Fibroblast of gingiva (primary cell): ENCODE data around the gene ARIH2.
A peak's percentile ranks its signal among the peaks of the same experiment; 100 is the strongest.

Experiments
- DNase-seq: peaks from one replicate; pipeline ENCODE4 v3.0.0-alpha.2; 2011; ENCODE audit warnings: low read depth

The ARIH2 gene

DNA sequence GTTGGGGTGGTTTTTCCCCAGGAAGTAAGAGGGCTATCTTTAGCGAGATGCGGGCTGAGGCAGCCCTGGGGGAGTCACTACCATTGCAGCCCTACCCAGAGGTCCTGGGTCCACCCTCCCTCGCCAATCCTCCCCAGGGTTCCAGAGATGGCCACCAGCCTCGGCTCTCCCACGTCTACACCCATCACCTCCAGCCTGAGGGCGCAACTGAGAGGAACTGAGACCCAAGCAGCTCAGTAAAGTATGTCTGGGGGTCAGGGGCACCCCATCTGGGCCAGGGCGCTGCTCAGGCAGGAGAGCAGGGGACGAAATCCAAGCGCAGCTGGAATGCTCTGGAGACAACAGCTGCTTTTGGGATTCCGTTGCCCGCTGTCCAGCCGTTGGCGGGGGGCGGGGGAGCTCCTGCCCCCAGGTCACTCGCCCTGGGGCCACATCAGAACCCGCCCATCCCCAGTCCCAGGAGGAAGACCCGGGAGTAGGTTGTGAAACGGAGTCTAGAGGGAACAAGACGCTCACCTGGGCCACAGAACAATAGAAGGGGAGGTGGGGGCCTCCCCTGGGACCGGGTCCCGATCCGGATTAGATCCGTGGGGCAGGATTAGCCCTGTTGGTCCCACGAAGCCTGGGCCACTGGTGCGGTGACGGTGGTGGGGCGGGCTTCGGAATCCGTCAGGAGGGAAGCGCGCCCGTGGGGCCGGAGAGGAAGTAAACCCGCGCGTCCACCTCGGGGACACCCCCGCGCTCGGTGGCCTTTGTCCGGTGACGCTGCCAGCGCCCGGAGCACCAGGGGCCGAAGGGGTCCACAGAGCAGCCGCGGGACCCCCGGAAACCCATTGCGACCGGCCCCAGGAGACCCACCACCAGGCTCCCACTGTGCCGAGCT, 101.9 kb downstream of the ARIH2 start:
- DNase-seq, result no peak

DNA sequence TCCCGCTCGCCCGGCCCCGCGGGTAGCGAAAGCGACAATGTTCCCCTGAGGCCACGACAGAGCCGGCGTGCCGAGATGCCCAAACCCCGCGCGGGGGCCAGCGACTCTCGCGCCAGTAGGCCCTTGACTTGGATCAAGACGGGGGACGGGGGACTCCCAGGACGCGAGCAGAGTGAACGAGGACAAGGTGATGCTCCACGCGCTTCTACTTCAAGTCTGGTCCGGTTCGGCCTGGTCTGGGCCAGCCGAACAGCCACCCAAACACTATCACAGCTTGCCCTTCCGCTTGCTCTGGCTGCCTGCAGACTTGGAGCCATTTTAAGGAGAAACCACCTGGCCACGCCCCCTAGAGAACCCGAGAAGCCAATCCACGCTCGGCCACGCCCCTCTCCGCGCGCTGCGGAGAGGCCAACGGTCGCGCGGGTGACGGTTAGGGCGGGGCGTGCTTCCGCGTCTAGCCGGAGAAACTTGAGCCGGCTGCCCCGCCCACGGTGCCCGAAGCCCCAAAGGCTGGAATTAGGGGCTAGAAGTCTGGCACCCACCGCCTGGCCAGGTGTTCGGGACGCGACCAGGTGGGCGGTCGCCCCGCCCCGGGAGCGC, 102.7 kb downstream of the ARIH2 start:
- peak; percentile 97 for DNase-seq

DNA sequence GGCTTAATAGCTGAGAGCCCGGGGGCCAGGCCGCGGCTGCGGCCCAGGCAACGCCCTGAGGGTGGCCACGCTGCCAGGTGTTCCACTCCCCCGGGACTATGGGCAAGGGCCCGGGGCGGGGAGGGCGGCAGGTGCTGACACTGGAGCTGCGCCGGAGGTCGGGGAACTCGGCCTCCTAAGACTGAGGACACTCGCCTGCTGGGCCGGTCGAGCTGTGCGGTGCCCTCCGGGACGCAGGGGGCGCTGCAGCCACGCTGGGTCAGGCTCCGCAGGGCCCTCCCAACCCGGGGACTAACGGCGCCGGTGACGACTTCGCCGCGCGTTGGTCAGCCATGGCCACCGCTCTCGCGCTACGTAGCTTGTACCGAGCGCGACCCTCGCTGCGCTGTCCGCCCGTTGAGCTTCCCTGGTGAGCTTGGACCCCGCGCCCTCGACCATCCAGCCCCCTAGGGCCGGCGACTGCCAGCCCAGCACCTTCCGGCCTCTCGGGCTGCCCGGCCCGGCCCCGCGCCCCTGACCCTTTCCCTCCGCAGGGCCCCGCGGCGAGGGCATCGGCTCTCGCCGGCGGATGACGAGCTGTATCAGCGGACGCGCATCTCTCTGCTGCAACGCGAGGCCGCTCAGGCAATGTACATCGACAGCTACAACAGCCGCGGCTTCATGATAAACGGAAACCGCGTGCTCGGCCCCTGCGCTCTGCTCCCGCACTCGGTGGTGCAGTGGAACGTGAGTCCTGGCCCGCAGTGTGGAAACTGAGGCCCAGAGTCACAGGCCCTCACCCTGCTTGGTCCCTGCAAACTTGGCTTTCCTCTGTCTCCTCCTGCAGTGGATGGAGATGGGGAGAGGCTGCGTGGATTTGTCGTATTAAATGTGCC, 103.4 kb downstream of the ARIH2 start, which contains the start of gene NDUFAF3:
TSS of gene NDUFAF3 (plus strand) at position 309 of the 875 bp plus-strand sequence. CDS start at position 333, 24 bp downstream.
- DNase-seq, result peak; percentile 95

DNA sequence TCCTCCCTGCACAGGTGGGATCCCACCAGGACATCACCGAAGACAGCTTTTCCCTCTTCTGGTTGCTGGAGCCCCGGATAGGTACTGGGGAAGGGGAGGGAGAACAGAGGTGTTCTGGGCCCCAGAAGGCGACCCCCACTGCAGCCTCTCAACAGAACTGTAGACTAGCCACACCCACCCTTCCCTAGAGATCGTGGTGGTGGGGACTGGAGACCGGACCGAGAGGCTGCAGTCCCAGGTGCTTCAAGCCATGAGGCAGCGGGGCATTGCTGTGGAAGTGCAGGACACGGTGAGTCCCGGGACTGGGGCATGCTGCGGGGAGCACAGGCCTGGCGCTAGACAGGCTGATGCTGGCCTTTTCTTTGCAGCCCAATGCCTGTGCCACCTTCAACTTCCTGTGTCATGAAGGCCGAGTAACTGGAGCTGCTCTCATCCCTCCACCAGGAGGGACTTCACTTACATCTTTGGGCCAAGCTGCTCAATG, 104.1 kb downstream of the ARIH2 start:
- DNase-seq, result no peak

DNA sequence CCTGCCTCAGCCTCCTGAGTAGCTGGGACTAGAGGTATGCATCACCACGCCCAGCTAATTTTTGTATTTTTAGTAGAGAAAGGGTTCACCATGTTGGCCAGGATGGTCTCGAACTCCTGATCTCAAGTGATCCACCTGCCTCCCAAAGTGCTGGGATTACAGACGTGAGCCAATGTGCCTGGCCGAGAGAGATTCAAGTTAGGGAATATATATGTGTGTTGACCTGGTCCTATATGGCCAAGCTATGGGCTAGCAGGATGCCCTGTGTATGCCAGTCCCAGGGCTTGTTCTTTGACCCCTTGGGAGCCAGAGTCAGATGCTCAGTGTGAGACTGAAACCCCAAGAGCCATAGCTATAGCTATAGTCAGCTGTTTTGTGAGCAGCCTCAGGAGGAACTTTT, 105.1 kb downstream of the ARIH2 start:
- no peak for DNase-seq

DNA sequence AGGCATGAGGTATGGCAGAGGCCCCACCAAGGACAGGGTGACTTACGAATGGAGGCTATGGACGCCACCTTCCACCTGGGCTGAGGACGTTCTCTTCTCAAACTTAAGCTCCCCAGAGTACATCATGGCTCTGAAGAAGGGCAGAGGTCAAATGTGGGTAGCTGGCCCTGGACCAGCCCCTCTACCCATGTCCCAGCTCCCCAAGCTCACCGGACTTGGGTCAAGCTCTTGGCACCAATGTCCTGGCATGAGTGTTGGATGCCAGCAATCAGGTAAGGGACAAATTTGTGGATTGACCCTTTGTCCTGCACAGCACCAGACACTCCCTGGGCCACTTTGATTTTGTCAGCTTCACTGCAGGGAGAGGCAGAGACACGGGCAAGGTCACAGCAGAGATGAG, 105.8 kb downstream of the ARIH2 start:
- no peak for DNase-seq

DNA sequence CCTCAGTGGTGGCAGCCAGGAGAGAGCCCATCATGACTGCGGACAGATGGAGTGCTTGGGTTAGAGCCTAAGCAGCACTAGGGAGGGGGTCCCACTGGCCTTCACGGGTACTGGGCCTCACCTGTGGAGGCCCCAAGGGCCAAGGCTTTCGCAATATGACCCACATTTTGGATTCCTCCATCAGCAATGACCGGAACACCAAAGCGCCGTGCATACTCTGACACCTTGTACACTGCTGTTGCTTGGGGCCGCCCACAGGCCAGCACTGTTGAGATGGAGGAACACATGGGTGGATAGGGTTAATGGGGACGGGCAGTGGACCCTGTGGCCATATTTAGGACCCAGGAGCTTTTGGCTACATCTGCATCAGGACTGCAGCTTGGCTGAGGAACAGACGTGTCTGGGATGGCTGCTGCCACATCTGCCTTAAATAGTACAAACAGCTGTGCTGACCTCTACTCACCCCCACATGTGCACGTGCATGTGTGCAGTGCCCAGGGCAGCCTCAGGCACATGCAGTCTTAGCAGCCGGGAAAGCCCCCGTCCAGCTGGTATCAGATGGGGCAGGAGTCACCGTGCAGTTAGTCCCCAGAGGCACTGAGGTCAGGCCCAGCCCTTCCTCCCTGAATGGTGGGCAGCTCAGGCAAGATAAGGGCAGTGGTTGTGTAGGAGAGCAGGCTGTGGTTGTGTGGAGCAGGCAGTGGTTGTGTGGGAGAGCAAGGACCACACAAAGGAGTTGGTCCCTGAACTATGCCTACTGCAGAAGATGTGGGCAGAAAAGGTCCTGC, 106.6 kb downstream of the ARIH2 start:
- DNase-seq, result no peak

DNA sequence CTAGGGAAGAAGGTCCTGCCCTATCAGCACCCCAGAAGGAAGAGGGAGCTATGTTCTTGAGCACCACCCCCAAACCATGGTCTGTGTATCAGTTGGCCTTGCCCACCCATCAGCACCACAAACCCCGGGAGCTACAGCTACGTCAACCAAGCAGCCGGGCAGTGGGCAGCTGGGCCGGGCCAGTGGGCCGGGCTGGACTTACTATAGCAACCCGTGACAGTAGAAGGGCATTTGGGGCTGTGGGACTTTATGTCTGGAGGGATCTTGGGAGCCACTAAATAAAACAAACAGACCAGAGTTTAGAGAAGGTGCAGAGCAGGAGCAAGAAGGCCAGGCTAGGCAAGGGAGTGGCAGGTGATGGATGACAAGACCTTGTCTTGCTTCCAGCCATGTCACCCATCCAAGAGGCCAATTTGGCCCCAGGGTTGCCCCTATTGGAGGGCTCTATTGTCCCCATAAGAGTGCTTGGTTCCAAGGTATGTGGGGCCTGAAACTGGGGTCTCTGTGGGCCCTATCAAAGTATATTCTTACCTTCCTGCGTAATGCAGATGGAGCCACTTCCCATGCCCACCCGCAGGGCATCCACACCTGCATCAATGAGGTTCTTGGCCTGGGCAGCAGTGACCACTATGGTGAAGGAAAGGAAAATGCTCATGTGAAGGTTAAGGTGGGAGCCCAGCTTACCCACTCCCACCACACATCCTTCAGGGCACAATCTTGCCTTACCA, 107.3 kb downstream of the ARIH2 start:
- no peak for DNase-seq

DNA sequence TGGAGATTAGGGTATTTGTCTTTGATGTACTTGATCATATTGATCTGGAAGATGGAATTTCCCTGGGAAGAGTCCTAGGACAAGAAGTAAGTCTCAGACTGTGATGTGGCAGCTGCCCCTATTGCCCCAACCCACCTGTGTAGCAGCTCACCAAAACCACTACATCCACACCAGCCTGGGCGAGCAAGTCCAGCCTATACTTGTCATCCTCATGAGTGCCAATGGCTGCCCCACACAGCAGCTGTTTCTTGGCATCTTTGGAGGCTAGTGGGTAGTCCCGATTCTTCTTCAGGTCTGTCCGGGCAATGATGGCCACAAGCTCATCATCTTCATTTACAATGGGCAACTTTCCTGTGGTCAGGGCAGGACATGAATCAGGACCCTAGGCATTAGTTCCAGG, 107.9 kb downstream of the ARIH2 start:
- DNase-seq, result no peak

DNA sequence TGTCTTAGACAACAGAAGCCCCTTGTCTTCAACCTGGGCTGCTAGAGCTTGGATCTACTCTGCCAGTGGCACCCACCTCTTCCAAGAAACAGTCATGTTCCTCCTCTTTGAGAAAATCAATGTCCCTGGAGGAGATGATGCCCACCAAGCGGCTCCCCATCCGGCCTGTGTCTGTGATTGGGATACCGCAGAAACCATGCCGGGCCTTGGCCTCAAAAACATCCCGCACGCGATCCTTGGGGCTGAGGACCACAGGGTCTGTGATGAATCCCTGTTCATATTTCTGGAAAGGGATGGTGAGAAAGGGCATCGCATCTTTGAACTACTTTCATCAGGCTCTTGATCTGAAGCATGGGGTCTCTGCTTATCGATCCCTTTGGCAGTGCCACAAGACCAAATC, 109.0 kb downstream of the ARIH2 start:
- no peak for DNase-seq

DNA sequence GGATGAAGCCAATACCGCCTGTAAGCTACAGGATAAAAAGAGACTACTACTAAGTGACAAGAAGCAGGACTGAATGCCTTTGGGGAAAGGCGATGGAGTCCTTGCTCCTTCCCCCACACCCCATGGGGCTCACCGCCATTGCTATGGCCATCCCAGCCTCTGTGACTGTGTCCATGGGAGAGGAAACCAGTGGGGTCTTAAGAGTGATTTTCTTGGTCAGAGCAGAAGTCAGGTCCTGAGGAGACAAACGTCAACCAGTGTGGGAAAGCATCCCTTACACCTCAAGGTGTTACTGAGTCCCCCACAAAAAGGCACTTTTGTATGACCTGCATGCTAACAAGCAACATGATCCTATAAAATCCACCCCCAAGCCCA, 109.6 kb downstream of the ARIH2 start:
- no peak for DNase-seq

DNA sequence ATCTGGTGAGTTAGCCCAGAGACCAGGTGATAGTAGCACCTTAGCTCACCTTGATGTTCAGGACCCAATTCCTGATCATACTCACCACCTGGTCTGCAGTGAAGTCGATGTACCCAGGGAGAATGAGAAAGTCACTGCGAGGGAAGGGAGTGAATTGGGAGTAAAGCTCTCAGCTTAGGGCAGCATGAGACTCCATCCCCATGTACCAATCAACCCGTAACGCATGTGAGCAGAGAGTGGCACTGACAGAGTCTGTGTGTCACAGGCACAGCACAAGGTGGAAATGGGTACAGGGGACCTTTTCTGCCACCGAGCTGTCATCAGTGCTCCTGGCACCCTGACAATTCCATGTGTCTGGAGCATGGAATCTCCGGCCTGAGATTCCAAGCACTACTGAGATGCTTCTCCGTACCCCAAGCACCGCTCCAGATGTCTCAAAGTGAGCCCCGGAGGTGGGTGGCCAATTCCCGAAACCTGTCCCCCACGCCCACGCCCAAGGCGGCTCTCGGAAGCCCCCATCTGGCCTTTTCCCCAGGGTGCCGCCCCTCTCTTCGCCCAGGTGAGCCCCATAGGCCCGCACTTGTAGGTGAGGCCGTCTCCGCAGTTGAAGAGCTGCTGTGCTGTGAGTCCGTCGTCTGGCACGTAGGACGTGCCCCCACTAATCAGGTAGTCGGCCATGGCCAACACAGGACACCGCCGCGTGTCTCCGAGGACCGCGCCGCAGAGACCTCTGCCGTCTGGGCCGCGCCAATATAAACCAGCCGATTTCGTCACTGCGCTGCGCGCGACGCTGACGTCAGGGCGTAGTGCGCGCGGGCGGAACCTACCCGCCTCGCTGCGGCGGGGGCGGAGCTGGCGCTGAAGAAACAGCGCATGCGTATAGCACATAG, 110.3 kb downstream of the ARIH2 start, which contains the start of gene IMPDH2:
TSS of gene IMPDH2 (minus strand) at position 726 of the 890 bp plus-strand sequence. CDS start at position 678, 48 bp downstream.
- peak; percentile 93 for DNase-seq

DNA sequence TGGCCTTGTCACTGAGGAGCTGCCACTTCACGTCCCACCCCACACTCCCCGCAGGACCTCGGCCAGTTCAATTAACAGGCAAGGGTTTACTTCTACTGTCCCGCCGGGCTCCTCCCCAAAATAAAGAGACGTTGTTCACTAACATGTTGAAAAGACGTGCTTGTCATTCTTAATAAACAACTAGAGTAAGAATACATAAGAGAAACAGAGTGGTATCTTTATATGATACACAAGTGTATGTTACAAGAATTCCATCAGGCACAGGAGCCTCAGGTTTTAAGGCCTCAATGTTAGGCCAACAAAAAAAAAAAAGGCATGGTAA, 110.9 kb downstream of the ARIH2 start:
- DNase-seq, result no peak

DNA sequence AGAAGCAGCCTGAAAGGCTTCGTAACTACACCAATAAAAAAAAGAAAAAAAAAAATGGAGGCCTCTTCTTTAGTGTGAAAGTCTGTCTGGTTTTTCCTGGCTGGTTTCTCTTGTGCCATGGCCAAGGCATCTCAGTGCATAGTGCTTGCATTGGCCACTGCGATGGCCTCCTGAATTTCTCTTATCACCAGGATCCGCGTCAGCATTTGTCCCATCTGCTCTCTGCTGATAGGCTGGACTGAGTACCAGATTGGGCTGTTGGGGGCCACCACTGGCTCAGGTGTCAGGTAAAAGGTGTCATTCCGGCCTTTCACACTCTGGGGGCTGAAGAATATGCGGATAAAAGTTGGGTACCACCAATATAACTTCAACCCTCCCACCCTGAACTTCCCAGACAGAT, 111.7 kb downstream of the ARIH2 start:
- DNase-seq, result no peak

DNA sequence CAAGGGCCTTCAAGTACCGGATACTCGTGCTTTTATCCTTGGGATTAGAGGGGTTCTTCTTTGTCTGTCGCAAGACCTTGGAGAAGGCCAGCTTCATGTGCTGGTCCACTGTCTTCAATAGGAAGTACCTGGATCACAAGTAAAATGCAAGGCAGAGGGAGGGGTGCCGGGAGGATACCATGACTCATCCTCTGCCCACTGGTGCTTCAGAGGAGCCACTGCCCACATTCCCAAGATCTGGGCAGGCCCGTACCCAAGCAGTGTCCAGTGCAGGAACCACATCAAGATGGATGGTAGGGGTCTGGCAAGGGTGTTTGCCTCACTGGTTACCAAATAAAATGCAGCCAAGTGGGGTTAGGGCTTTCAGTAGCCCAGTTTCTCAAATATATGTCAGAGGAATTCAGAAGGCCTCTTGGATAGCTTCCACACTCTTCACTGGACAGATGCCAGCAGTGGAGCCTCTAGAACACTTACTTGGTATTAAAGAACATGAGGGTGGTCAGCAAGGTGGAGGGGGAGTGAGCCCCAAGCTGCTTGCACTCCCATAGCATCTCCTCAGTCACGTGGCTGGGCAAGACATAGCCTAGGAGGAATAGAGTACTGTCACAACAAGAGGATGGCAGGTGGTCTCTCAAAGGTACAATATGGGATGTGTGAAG, 114.1 kb downstream of the ARIH2 start:
- DNase-seq, result no peak

DNA sequence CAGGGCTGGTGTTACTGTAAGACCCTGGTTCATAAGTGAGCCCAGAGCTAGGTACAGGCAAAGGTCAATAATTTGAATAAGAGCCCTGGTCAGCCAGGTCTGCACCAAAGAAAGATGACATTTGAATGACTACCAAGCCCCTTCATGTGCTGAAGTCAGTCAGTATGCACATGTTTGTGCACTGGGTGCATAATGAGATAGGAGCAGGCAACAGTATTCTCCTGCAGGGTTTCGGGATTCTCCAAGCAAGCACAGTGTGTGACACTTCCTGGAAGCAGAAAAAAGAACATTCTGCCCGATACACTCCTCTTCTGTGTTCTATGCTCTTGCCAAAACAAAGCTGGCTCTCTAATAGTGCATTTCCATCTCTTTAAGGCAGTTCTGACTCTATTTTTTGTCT, 116.0 kb downstream of the ARIH2 start:
- DNase-seq, result no peak

DNA sequence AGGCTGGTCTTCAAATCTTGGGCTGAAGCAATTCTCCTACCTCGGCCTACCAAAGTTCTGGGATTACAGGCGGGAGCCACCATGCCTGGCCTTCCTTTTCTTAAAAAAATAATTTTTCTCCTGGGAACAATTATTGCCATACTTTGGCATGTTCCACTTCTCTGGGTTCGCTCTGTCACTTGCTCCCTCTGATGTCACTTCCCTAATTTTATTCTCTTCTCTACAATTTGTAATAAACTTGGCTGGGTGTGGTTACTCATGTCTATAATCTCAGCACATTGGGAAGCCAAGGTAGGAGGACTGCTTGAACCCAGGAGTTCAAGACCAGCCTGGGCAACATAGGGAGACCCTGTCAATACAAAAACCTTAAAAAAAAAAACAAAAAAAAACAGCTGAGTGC, 116.6 kb downstream of the ARIH2 start:
- no peak for DNase-seq
